ENCODE results near the gene MRPL36. TPM values are rescaled to one million over a fixed set of nuclear protein-coding genes. Genes with fewer than 3 reads are reported as not detected.

The MRPL36 gene
- total RNA-seq, 4 donors from 2014 or later = 26.7 to 37.4 (median 32.7) TPM

DNA sequence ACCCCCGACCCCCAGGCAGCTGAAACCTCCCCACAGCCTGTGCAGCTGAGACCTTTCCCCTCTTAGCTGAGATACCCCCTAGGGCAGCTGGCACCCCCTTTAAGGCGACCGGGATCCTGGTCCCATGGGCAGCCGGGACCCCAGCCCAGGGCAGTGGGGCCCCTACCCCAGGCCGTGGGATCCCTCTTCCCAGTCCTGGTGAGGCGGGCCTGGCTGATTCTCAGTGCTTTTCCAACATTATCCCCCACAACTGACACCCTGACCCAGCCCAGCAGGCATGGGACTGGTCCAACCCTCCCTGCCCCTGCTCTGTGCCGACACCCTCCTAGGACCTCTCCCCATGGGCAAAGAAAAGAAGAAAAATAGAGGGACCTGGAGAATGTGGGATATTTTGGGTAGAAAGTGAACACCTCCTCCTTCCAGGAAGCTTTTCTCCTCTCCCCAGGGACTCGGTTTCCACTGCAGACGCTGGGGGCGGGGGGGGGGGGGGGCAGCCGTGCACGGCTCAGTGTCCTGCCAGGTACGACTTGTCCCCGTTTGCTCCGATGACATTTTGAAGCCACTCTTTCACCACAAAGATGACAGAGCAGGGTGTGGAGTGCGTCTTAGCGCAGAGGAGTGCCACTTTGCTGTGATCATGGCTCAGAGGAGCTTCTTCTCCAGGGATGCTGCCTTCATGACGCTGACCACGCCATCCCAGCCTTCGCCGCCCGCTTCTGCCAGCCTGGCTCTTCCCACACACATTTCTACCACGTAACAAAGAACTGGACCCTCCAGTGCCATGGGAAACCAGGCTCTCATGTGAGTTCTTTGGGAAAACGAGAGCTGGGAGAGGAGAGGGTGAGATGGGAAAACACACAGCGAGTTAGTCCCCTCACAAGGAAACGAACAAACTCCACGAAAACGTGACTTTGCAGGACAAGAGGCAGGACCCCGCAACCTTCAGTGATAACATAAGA lies 47.5 kb downstream of the MRPL36 start:
- in situ Hi-C loops (cut with MboI; ENCODE audit: low pct_ligation_motif_present in 1 of 4, low pct_unique_long_range_greater_than_20kb in 1 of 4, low sequenced_read_pairs in 3 of 4) = loop anchor here in 2 of 4 donors (25.0 kb wide), 1 partner anchor 260 kb away; no protein-coding TSS in a partner anchor

DNA sequence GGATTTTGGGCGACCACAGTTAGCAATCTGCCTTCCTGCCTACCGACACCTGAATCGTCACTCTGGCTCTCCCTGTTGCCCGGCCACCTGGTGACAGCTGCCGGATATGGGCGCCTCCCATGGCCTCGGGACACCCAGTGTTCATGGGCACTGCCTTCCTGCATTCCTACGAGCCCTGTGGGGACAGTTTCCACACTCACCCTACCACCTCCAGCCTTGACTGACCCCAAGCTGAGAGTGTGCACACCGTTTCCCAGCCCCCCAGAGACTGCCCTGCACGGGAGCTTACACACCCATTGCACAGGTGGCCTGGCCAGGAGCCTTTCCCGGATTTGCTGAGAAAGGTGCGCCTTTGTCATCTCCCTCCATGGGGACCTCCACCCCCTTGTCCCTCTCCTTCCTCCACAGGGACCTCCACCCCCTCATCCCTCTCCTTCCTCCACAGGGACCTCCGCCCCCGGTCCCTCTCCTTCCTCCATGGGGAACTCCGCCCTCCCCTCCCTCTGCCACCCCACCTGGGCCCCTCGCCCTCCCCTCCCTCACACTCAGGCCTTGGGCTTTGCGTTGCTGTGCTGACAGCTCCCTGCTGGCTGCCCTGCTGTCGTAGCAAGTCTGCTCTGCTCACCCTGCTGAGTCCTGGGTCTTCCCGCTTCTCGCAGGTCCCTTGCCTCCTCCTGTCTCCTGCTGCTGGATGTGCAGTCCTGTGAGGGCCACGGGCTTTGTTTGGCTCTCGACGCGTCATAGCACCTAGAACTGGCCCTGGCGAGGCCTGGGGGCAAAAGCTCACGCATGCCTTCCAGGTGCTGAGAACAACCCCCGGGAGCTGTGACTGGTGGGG lies 48.4 kb downstream of the MRPL36 start:
- H3K9me3 ChIP-seq = no peaks in the 10 kb centered on the region
- no peak overlapping the region for H3K27ac ChIP-seq
- no peak overlapping the region for H3K4me3 ChIP-seq
- TF ChIP-seq POLR2A (IDR thresholded peaks at IDR 0.05) = no peak
- TF ChIP-seq, protein P1, sequence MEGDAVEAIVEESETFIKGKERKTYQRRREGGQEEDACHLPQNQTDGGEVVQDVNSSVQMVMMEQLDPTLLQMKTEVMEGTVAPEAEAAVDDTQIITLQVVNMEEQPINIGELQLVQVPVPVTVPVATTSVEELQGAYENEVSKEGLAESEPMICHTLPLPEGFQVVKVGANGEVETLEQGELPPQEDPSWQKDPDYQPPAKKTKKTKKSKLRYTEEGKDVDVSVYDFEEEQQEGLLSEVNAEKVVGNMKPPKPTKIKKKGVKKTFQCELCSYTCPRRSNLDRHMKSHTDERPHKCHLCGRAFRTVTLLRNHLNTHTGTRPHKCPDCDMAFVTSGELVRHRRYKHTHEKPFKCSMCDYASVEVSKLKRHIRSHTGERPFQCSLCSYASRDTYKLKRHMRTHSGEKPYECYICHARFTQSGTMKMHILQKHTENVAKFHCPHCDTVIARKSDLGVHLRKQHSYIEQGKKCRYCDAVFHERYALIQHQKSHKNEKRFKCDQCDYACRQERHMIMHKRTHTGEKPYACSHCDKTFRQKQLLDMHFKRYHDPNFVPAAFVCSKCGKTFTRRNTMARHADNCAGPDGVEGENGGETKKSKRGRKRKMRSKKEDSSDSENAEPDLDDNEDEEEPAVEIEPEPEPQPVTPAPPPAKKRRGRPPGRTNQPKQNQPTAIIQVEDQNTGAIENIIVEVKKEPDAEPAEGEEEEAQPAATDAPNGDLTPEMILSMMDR (IDR thresholded peaks at IDR 0.05) = no peak
- TF ChIP-seq POLR2AphosphoS5 (IDR thresholded peaks at IDR 0.05) = no peak
- no peak for TF ChIP-seq EP300 (IDR thresholded peaks at IDR 0.05; ENCODE audit: low read depth)
- DNase-seq = no peak
- in situ Hi-C loops (cut with MboI; ENCODE audit: low pct_ligation_motif_present in 1 of 4, low pct_unique_long_range_greater_than_20kb in 1 of 4, low sequenced_read_pairs in 3 of 4) = loop anchor here in 2 of 4 donors (25.0 kb wide), 1 partner anchor 261 kb away; no protein-coding TSS in a partner anchor
- no peaks in the 10 kb centered on the region for H3K36me3 ChIP-seq
- 55% methylated on average over 27 of the region's 27 CpGs; no CpG with 5 or more reads in 1 of the 2 donors for WGBS, 2 donors (ENCODE audit: low coverage in 1 of 2)
- no peaks in the 10 kb centered on the region for H3K4me1 ChIP-seq
- no peaks in the 10 kb centered on the region for H3K27me3 ChIP-seq
- intact Hi-C loops (cut with DNase I; ENCODE audit: low total_unique reads) = no loop called here

More for the DNA sequence above, 47.5 kb downstream of the MRPL36 start:
- H3K27ac ChIP-seq = no peak overlapping the region
- no peaks in the 10 kb centered on the region for H3K36me3 ChIP-seq
- no peaks in the 10 kb centered on the region for H3K27me3 ChIP-seq
- no peak overlapping the region for H3K4me3 ChIP-seq
- H3K9me3 ChIP-seq = no peaks in the 10 kb centered on the region
- H3K4me1 ChIP-seq = no peaks in the 10 kb centered on the region
- TF ChIP-seq POLR2A (IDR thresholded peaks at IDR 0.05) (no peak), POLR2AphosphoS5 (IDR thresholded peaks at IDR 0.05) (no peak), EP300 (IDR thresholded peaks at IDR 0.05; ENCODE audit: low read depth) (no peak)
- TF ChIP-seq, protein P1 (IDR thresholded peaks at IDR 0.05) = no peak
- intact Hi-C loops (cut with DNase I; ENCODE audit: low total_unique reads) = no loop called here
- 77% methylated on average over 28 of the region's 29 CpGs; no CpG with 5 or more reads in 1 of the 2 donors for WGBS, 2 donors (ENCODE audit: low coverage in 1 of 2)
- no peak for DNase-seq

DNA sequence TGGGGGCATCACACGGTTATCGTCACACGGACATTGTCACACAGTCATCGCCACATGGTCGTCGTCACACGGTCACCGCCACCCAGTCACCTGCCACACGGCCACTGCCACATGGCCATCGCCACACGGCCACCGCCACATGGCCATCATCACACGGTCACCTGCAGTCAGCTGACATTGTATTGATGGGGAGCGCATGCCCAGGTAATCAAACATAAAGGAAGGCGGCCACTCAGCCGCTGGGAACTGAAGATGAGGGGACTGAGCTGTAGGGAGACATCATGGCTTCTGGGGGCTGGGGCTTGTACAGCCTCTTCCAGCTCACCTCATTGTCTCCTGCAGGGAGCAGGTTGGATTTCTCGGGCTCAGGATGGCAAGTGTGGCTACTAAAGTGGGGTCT lies 49.2 kb downstream of the MRPL36 start:
- Histone ChIP-seq H3K27me3 (no peaks in the 10 kb centered on the region), H3K4me1 (no peaks in the 10 kb centered on the region), H3K36me3 (no peaks in the 10 kb centered on the region), H3K27ac (no peak overlapping the region), H3K9me3 (no peaks in the 10 kb centered on the region), H3K4me3 (no peak overlapping the region)
- no peak for DNase-seq
- WGBS, 2 donors (ENCODE audit: low coverage in 1 of 2) = 86 to 90% methylated on average over 2 to 17 of the region's 17 CpGs
- TF ChIP-seq EP300 (IDR thresholded peaks at IDR 0.05; ENCODE audit: low read depth) = no peak
- TF ChIP-seq POLR2A (IDR thresholded peaks at IDR 0.05) = no peak
- no peak for TF ChIP-seq POLR2AphosphoS5 (IDR thresholded peaks at IDR 0.05)
- TF ChIP-seq, protein P1 (IDR thresholded peaks at IDR 0.05) = no peak
- in situ Hi-C loops (cut with MboI; ENCODE audit: low pct_ligation_motif_present in 1 of 4, low pct_unique_long_range_greater_than_20kb in 1 of 4, low sequenced_read_pairs in 3 of 4) (loop anchor here in 2 of 4 donors (25.0 kb wide), 1 partner anchor 262 kb away; no protein-coding TSS in a partner anchor), intact Hi-C loops (cut with DNase I; ENCODE audit: low total_unique reads) (no loop called here)
